ENCODE measurements around the gene TRMO.

DNA sequence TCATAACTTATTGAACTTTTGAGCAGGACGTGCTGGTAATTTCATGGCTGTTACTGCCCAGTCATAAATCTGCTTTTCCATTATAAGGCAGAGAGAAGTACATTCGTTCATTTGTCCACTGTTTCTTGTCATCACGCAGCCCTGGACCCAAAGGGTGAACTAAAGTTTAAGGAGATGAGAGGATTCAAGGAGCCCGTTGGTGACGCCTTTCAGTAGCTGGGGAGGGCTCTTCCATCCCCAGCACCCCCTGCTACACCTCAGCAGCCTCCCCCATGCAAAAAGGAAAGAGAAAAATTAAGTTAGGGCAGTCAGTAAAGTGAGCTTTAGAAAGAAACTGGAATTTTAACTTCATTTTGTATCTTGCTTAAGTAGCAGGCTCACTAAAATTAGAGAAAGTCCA lies 66.4 kb downstream of the TRMO start:
- TF ChIP-seq, protein P1, sequence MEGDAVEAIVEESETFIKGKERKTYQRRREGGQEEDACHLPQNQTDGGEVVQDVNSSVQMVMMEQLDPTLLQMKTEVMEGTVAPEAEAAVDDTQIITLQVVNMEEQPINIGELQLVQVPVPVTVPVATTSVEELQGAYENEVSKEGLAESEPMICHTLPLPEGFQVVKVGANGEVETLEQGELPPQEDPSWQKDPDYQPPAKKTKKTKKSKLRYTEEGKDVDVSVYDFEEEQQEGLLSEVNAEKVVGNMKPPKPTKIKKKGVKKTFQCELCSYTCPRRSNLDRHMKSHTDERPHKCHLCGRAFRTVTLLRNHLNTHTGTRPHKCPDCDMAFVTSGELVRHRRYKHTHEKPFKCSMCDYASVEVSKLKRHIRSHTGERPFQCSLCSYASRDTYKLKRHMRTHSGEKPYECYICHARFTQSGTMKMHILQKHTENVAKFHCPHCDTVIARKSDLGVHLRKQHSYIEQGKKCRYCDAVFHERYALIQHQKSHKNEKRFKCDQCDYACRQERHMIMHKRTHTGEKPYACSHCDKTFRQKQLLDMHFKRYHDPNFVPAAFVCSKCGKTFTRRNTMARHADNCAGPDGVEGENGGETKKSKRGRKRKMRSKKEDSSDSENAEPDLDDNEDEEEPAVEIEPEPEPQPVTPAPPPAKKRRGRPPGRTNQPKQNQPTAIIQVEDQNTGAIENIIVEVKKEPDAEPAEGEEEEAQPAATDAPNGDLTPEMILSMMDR (IDR thresholded peaks at IDR 0.05; ENCODE audit: control extremely low read depth in 1 of 3, insufficient read depth in 1 of 3, low read depth in 1 of 3, low read length in 3 of 3) = no peak
- TF ChIP-seq RFX5 (IDR thresholded peaks at IDR 0.05; ENCODE audit: borderline replicate concordance, low read depth, low read length) = no peak

Data from H1 (cell line).